HCT116 (cell line): ENCODE measurements around the gene C20orf204. TPM values are rescaled to one million over a fixed set of nuclear protein-coding genes. Genes with fewer than 3 reads are reported as not detected.

Experiments used
- ATAC-seq: fragments of 200-7000 bp; cut with Tn5 transposase; 2 replicates; pipeline ENCODE4 v1.9.1; 2020; ENCODE audit warnings: mild to moderate bottlenecking, moderate library complexity
- BruUV-seq: library from RNA; stranded (reverse); fragments of 400-500 nt; replicated peaks from 2 replicates; lab custom pipeline; 2021; lab: Mats Ljungman, UMichigan
- CTCF ChIA-PET: fragments of 300-600 bp; sonication (Branson Sonifier 250); formaldehyde crosslinking; loops from one replicate; lab custom pipeline; 2021; ENCODE audit warnings: antibody characterized with exemption; lab: Charles Lee
- POLR2A ChIA-PET: fragments of 300-600, 350-600 bp; sonication (Branson Sonifier 250); formaldehyde crosslinking; loops from one replicate; lab custom pipeline; 2021; ENCODE audit warnings: antibody characterized with exemption; lab: Charles Lee
- RAD21 ChIA-PET, 2 experiments: fragments of 300-600 bp; sonication (Branson Sonifier 250); formaldehyde crosslinking; loops; one replicate each; lab custom pipeline; 2023; ENCODE audit warnings: low total read pairs in 2 of 2; ENCODE audit not compliant: uncharacterized antibody in 2 of 2, unreplicated experiment in 2 of 2, low non-redundant PET in 1 of 2; lab: Charles Lee
- DNase-seq: peaks from one replicate; pipeline ENCODE4 v3.0.0-alpha.2; 2010; ENCODE audit warnings: low read depth, low spot score
- H2AFZ ChIP-seq: fragments of 200-600 bp; shearing (Covaris generic), sonication (generic); 2 replicates; pipeline ENCODE4 v1.6.1; 2017; ENCODE audit warnings: low read depth, mixed run types, mixed read lengths, antibody characterized with exemption, low read length; ENCODE audit not compliant: poor library complexity, severe bottlenecking
- H3K27ac ChIP-seq: 2 replicates; pipeline ENCODE4 v1.5.1; 2012; ENCODE audit warnings: low read depth, low read length
- H3K27me3 ChIP-seq: fragments of 200-600 bp; sonication (generic); 2 replicates; pipeline ENCODE4 v1.6.1; 2016; ENCODE audit warnings: mixed run types, low read length, mixed read lengths; ENCODE audit not compliant: insufficient read depth
- H3K36me3 ChIP-seq, 2 experiments: fragments of 200-500 bp in 1 of 2; fragments of 200-600 bp in 1 of 2; sonication (Bioruptor generic) in 1 of 2; sonication (generic) in 1 of 2; 2 replicates each; pipeline versions ENCODE4 v1.5.1 to v1.6.1; 2014 to 2016; ENCODE audit warnings: low read length in 2 of 2, inconsistent platforms in 1 of 2, mixed read lengths in 1 of 2, mixed run types in 1 of 2; ENCODE audit not compliant: insufficient read depth in 2 of 2, control insufficient read depth in 1 of 2
- H3K4me1 ChIP-seq, 2 experiments: fragments of 200-600 bp in 1 of 2; sonication (generic) in 1 of 2; 2 replicates each; pipeline versions ENCODE4 v1.5.1 to v1.6.1; 2012 to 2017; ENCODE audit warnings: low read length in 2 of 2, inconsistent platforms in 1 of 2, mild to moderate bottlenecking in 1 of 2, mixed read lengths in 1 of 2, mixed run types in 1 of 2, moderate library complexity in 1 of 2; ENCODE audit not compliant: insufficient read depth in 2 of 2, control insufficient read depth in 1 of 2
- H3K4me2 ChIP-seq: fragments of 200-600 bp; sonication (generic); 2 replicates; pipeline ENCODE4 v1.6.1; 2017; ENCODE audit warnings: mixed run types, low read length, mixed read lengths
- H3K4me3 ChIP-seq, 2 experiments: fragments of 200-600 bp in 1 of 2; sonication (generic) in 1 of 2; replicated peaks in 1 of 2; 2 replicates each; pipeline ENCODE4 v1.5.1; 2011 to 2016; ENCODE audit warnings: low read length in 2 of 2, control low read depth in 1 of 2, low read depth in 1 of 2, mild to moderate bottlenecking in 1 of 2, mixed read lengths in 1 of 2, mixed run types in 1 of 2
- H3K79me2 ChIP-seq: fragments of 200-600 bp; sonication (generic); 2 replicates; pipeline ENCODE4 v1.6.1; 2017; ENCODE audit warnings: mild to moderate bottlenecking, mixed run types, low read length, moderate library complexity, mixed read lengths; ENCODE audit not compliant: insufficient read depth
- H3K9ac ChIP-seq: fragments of 200-600 bp; sonication (generic); 2 replicates; pipeline ENCODE4 v1.6.1; 2016; ENCODE audit warnings: low read length, mixed read lengths
- H3K9me2 ChIP-seq: fragments of 200-600 bp; sonication (generic), shearing (Covaris generic); 2 replicates; pipeline ENCODE4 v1.6.1; 2017; ENCODE audit warnings: mixed run types, mild to moderate bottlenecking, moderate library complexity; ENCODE audit not compliant: insufficient read depth
- H3K9me3 ChIP-seq, 2 experiments: fragments of 200-500 bp in 1 of 2; fragments of 200-600 bp in 1 of 2; sonication (Bioruptor generic) in 1 of 2; sonication (generic) in 1 of 2; 2 replicates each; pipeline ENCODE4 v1.6.1; 2014 to 2017; ENCODE audit warnings: low read length in 2 of 2, mixed read lengths in 2 of 2, inconsistent platforms in 1 of 2, low read depth in 1 of 2, mild to moderate bottlenecking in 1 of 2, mixed run types in 1 of 2, moderate library complexity in 1 of 2; ENCODE audit not compliant: control insufficient read depth in 1 of 2, insufficient read depth in 1 of 2
- H4K20me1 ChIP-seq: fragments of 200-600 bp; sonication (generic), shearing (Covaris generic); 2 replicates; pipeline ENCODE4 v1.6.1; 2017; ENCODE audit warnings: mixed run types, mild to moderate bottlenecking, moderate library complexity; ENCODE audit not compliant: insufficient read depth
- CBX3 ChIP-seq: IDR thresholded peaks from 2 replicates; pipeline ENCODE4 v1.6.1; 2012; ENCODE audit warnings: low read depth
- CEBPB ChIP-seq: IDR thresholded peaks from 2 replicates; pipeline ENCODE4 v1.6.1; 2012; ENCODE audit warnings: low read depth
- ELF1 ChIP-seq: IDR thresholded peaks from 2 replicates; pipeline ENCODE4 v1.6.1; 2012; ENCODE audit warnings: low read depth, borderline replicate concordance
- EZH2phosphoT487 ChIP-seq: fragments of 200-600 bp; IDR thresholded peaks from 2 replicates; pipeline ENCODE4 v1.6.1; 2018; ENCODE audit warnings: antibody characterized with exemption, borderline replicate concordance
- FOSL1 ChIP-seq: IDR thresholded peaks from 2 replicates; pipeline ENCODE4 v1.6.1; 2012; ENCODE audit warnings: low read depth
- JUND ChIP-seq: IDR thresholded peaks from 2 replicates; pipeline ENCODE4 v1.6.1; 2012
- POLR2A ChIP-seq: IDR thresholded peaks from 2 replicates; pipeline ENCODE4 v1.7.0; 2011; ENCODE audit warnings: borderline replicate concordance; ENCODE audit not compliant: insufficient read depth, insufficient read length; ENCODE audit errors: extremely low read depth
- POLR2AphosphoS5 ChIP-seq: IDR thresholded peaks from 2 replicates; pipeline ENCODE4 v1.6.1; 2011; ENCODE audit warnings: mild to moderate bottlenecking, low read depth, low read length, moderate library complexity
- RAD21 ChIP-seq: IDR thresholded peaks from 2 replicates; pipeline ENCODE4 v1.6.1; 2012; ENCODE audit warnings: low read depth, mild to moderate bottlenecking
- SIN3A ChIP-seq: IDR thresholded peaks from 2 replicates; pipeline ENCODE4 v1.6.1; 2012; ENCODE audit warnings: low read depth
- SRF ChIP-seq: IDR thresholded peaks from 2 replicates; pipeline ENCODE4 v1.6.1; 2012; ENCODE audit warnings: low read depth
- TCF7L2 ChIP-seq: IDR thresholded peaks from 2 replicates; pipeline ENCODE4 v1.7.0; 2011; ENCODE audit warnings: borderline replicate concordance, inconsistent platforms; ENCODE audit not compliant: insufficient read depth, insufficient read length; ENCODE audit errors: extremely low read depth
- ZFX ChIP-seq: fragments of 450-650 bp; IDR thresholded peaks from 2 replicates; pipeline ENCODE4 v1.6.1; 2017
- intact Hi-C: fragments of 100-400 bp; cut with micrococcal nuclease; formaldehyde crosslinking; loops from 2 replicates; pipeline ENCODE4 v1.10.0; 2022
- total RNA-seq: library from RNA; stranded (reverse); gene quantifications from one replicate; pipeline ENCODE4 v1.2.1, GENCODE V29; 2021; ENCODE audit not compliant: unreplicated experiment
- TF ChIP-seq, protein P1 (sequence below), 3 experiments: fragments of 200-600 bp in 1 of 3; sonication (generic) in 1 of 3; IDR thresholded peaks in 2 of 3; conservative IDR thresholded peaks in 1 of 3; 2 replicates each; pipeline ENCODE4 v1.5.1; 2012 to 2017; ENCODE audit warnings: low read depth in 2 of 3, low read length in 2 of 3, antibody characterized with exemption in 1 of 3, borderline replicate concordance in 1 of 3, control low read depth in 1 of 3, mild to moderate bottlenecking in 1 of 3, mixed read lengths in 1 of 3, mixed run types in 1 of 3, moderate library complexity in 1 of 3; ENCODE audit not compliant: insufficient read depth in 1 of 3
- TF ChIP-seq, protein P2 (sequence below): IDR thresholded peaks from 2 replicates; pipeline ENCODE4 v1.6.1; 2012
- TF ChIP-seq, protein P3 (sequence below): IDR thresholded peaks from 2 replicates; pipeline ENCODE4 v1.6.1; 2012; ENCODE audit warnings: low read depth
- TF ChIP-seq, protein P4 (sequence below): IDR thresholded peaks from 2 replicates; pipeline ENCODE4 v1.6.1; 2011; ENCODE audit warnings: mild to moderate bottlenecking, low read length, moderate library complexity; ENCODE audit not compliant: insufficient replicate concordance; ENCODE audit errors: extremely low read depth

Gene C20orf204
- total RNA-seq, 1 experiment from 2014 or later = 2.5 TPM

DNA sequence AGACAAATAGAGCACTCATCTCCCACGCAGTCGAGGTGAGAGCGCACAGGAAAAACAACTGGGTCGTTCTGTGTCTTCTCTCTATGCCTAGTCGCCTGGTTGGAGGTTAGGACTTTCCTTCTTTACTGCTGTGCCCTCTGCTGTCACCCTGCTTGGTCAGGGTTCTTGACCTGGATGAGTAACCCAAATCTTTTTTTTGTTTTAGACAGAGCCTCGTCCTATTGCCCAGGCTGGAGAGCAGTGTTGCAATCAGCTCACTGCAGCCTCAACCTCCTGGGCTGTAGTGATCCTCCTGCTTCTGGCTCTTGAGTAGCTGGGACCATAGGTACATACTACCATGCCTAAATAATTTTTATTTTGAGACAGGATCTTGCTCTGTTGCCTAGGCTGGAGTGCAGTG lies 30.6 kb upstream of the C20orf204 start:
- H3K27ac ChIP-seq = no peak overlapping the region
- no peak overlapping the region for H3K9ac ChIP-seq
- H3K4me3 ChIP-seq = no peak overlapping the region
- ChIA-PET CTCF (no interaction called here), POLR2A (no interaction called here), RAD21 (no interaction called here)
- peaks cover 31 to 49% of the 10 kb centered on the region in 2 experiments for H3K36me3 ChIP-seq
- H4K20me1 ChIP-seq = no peaks in the 10 kb centered on the region
- no peaks in the 10 kb centered on the region for H3K27me3 ChIP-seq
- TF ChIP-seq, protein P1, sequence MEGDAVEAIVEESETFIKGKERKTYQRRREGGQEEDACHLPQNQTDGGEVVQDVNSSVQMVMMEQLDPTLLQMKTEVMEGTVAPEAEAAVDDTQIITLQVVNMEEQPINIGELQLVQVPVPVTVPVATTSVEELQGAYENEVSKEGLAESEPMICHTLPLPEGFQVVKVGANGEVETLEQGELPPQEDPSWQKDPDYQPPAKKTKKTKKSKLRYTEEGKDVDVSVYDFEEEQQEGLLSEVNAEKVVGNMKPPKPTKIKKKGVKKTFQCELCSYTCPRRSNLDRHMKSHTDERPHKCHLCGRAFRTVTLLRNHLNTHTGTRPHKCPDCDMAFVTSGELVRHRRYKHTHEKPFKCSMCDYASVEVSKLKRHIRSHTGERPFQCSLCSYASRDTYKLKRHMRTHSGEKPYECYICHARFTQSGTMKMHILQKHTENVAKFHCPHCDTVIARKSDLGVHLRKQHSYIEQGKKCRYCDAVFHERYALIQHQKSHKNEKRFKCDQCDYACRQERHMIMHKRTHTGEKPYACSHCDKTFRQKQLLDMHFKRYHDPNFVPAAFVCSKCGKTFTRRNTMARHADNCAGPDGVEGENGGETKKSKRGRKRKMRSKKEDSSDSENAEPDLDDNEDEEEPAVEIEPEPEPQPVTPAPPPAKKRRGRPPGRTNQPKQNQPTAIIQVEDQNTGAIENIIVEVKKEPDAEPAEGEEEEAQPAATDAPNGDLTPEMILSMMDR (IDR thresholded peaks at IDR 0.05 in 2 of 3, conservative IDR thresholded peaks at IDR 0.05 in 1 of 3; ENCODE audit: borderline replicate concordance in 1 of 3, insufficient read depth in 1 of 3, low read depth in 2 of 3, low read length in 2 of 3) = no peak
- TF ChIP-seq SIN3A (no peak), POLR2AphosphoS5 (no peak), CEBPB (no peak), SRF (no peak), JUND (no peak), RAD21 (no peak), EZH2phosphoT487 (no peak), FOSL1 (no peak), ZFX (no peak), ELF1 (no peak), CBX3 (no peak), POLR2A (no peak), TCF7L2 (no peak)
- TF ChIP-seq, protein P2, sequence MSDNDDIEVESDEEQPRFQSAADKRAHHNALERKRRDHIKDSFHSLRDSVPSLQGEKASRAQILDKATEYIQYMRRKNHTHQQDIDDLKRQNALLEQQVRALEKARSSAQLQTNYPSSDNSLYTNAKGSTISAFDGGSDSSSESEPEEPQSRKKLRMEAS = no peak
- TF ChIP-seq, protein P3, sequence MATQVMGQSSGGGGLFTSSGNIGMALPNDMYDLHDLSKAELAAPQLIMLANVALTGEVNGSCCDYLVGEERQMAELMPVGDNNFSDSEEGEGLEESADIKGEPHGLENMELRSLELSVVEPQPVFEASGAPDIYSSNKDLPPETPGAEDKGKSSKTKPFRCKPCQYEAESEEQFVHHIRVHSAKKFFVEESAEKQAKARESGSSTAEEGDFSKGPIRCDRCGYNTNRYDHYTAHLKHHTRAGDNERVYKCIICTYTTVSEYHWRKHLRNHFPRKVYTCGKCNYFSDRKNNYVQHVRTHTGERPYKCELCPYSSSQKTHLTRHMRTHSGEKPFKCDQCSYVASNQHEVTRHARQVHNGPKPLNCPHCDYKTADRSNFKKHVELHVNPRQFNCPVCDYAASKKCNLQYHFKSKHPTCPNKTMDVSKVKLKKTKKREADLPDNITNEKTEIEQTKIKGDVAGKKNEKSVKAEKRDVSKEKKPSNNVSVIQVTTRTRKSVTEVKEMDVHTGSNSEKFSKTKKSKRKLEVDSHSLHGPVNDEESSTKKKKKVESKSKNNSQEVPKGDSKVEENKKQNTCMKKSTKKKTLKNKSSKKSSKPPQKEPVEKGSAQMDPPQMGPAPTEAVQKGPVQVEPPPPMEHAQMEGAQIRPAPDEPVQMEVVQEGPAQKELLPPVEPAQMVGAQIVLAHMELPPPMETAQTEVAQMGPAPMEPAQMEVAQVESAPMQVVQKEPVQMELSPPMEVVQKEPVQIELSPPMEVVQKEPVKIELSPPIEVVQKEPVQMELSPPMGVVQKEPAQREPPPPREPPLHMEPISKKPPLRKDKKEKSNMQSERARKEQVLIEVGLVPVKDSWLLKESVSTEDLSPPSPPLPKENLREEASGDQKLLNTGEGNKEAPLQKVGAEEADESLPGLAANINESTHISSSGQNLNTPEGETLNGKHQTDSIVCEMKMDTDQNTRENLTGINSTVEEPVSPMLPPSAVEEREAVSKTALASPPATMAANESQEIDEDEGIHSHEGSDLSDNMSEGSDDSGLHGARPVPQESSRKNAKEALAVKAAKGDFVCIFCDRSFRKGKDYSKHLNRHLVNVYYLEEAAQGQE = no peak
- TF ChIP-seq, protein P4, sequence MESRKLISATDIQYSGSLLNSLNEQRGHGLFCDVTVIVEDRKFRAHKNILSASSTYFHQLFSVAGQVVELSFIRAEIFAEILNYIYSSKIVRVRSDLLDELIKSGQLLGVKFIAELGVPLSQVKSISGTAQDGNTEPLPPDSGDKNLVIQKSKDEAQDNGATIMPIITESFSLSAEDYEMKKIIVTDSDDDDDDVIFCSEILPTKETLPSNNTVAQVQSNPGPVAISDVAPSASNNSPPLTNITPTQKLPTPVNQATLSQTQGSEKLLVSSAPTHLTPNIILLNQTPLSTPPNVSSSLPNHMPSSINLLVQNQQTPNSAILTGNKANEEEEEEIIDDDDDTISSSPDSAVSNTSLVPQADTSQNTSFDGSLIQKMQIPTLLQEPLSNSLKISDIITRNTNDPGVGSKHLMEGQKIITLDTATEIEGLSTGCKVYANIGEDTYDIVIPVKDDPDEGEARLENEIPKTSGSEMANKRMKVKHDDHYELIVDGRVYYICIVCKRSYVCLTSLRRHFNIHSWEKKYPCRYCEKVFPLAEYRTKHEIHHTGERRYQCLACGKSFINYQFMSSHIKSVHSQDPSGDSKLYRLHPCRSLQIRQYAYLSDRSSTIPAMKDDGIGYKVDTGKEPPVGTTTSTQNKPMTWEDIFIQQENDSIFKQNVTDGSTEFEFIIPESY = no peak
- H3K4me1 ChIP-seq = no peaks in the 10 kb centered on the region
- no peak for DNase-seq
- no peak overlapping the region for H3K4me2 ChIP-seq
- no peaks in the 10 kb centered on the region for H3K9me2 ChIP-seq
- no peak for ATAC-seq
- BruUV-seq = no TSS peak
- intact Hi-C loops = no loop called here
- peaks cover 3 to 7% of the 10 kb centered on the region in 2 experiments; a peak in 2 of 4 replicates for H3K9me3 ChIP-seq
- peaks cover 45% of the 10 kb centered on the region for H3K79me2 ChIP-seq
- no peak overlapping the region for H2AFZ ChIP-seq
